Subcutaneous adipose tissue (tissue), 4 donors: ENCODE data around the gene AFAP1L2. TPM values are rescaled to one million over a fixed set of nuclear protein-coding genes. Genes with fewer than 3 reads are reported as not detected.

Experiments used
- CTCF ChIP-seq: fragments of 450-650 bp; IDR thresholded peaks from one replicate; pipeline ENCODE4 v1.5.1; 2016; ENCODE audit warnings: low read depth, mild to moderate bottlenecking, control low read depth, antibody characterized with exemption, moderate library complexity
- small RNA-seq: library from RNA; depleted of rRNA; stranded (forward); fragments of <200 nt; gene quantifications from one replicate; pipeline ENCODE3, GENCODE V24; 2016
- total RNA-seq, 4 donors: library from RNA; depleted of rRNA; stranded (reverse); fragments of >200 nt; gene quantifications; one replicate each; pipeline ENCODE4 v1.1.0, GENCODE V29; 2016

The AFAP1L2 gene
- total RNA-seq, 4 donors from 2014 or later = 2.7 to 11.3 (median 4.8) TPM

- TF ChIP-seq CTCF = no peak
These were observed 149.1 kb downstream of the AFAP1L2 start for GRCh38 chr10:114255227-114255626.

- no peak for TF ChIP-seq CTCF
These were observed 151.4 kb downstream of the AFAP1L2 start for GRCh38 chr10:114252883-114253282.

GRCh38 chr10:114252092-114252491, 152.2 kb downstream of the AFAP1L2 start:
- no peak for TF ChIP-seq CTCF

- no peak for TF ChIP-seq CTCF
These were observed 153.6 kb downstream of the AFAP1L2 start for GRCh38 chr10:114250716-114251115.

- TF ChIP-seq CTCF = no peak
These were observed 154.1 kb downstream of the AFAP1L2 start for GRCh38 chr10:114250236-114250635.

- TF ChIP-seq CTCF = no peak
These were observed 157.5 kb downstream of the AFAP1L2 start for GRCh38 chr10:114246679-114247305.

- no peak for TF ChIP-seq CTCF
These were observed 159.0 kb downstream of the AFAP1L2 start for GRCh38 chr10:114245121-114245791.

Small RNAs within 50 kb of the gene (small RNA-seq; reads per million reads assigned to genes)
- not detected for gene RN7SL384P

Other genes with a start within 250 kb of the AFAP1L2 start
- gene CCDC186, start 230.3 kb downstream of the AFAP1L2 start, total RNA-seq = 10 to 100 TPM; 21.4 to 32.8 (median 30.8) TPM
- under 1 TPM in 3 of 4 donors, not detected in 1; 0.16 to 0.19 (median 0.17) TPM for gene TDRD1, start 225.1 kb downstream of the AFAP1L2 start, total RNA-seq
- gene VWA2, start 165.2 kb downstream of the AFAP1L2 start, total RNA-seq = under 1 TPM in 1 of 4 donors, not detected in 3; 0.19 TPM